CD8-positive, alpha-beta memory T cell (primary cell): Measurements from ENCODE around the gene GRIN2C. TPM values are rescaled to one million over a fixed set of nuclear protein-coding genes. Genes with fewer than 3 reads are reported as not detected.
A peak's percentile ranks its signal among the peaks of the same experiment; 100 is the strongest.

ENCODE experiments used
- CTCF ChIA-PET: fragments of 350-600 bp; sonication (Branson Sonifier 250); formaldehyde crosslinking; loops from one replicate; lab custom pipeline; 2021; ENCODE audit warnings: antibody characterized with exemption; lab: Charles Lee
- POLR2A ChIA-PET: fragments of 350-600 bp; sonication (Branson Sonifier 250); formaldehyde crosslinking; loops from one replicate; lab custom pipeline; 2021; ENCODE audit warnings: antibody characterized with exemption; lab: Charles Lee
- DNase-seq, 5 donors: peaks; one replicate each; pipeline versions ENCODE4 v3.0.0 to v3.0.0-alpha.2; 2020 to 2022; ENCODE audit warnings: mixed read lengths in 1 of 5
- H3K27ac ChIP-seq: one replicate; pipeline ENCODE4 v1.7.0; 2013; ENCODE audit warnings: low read depth, mild to moderate bottlenecking, low read length, moderate library complexity
- H3K27me3 ChIP-seq: 2 replicates; pipeline ENCODE4 v1.7.0; 2013; ENCODE audit warnings: low read length, mild to moderate bottlenecking; ENCODE audit not compliant: insufficient read depth, poor library complexity, severe bottlenecking
- H3K36me3 ChIP-seq: 2 replicates; pipeline ENCODE4 v1.7.0; 2013; ENCODE audit warnings: mild to moderate bottlenecking, low read length, moderate library complexity; ENCODE audit not compliant: insufficient read depth
- H3K4me1 ChIP-seq: 2 replicates; pipeline ENCODE4 v1.7.0; 2013; ENCODE audit warnings: mild to moderate bottlenecking, low read length, moderate library complexity; ENCODE audit not compliant: insufficient read depth
- H3K4me3 ChIP-seq: 2 replicates; pipeline ENCODE4 v1.7.0; 2013; ENCODE audit warnings: mild to moderate bottlenecking, low read length
- H3K9me3 ChIP-seq: 2 replicates; pipeline ENCODE4 v1.7.0; 2013; ENCODE audit warnings: mild to moderate bottlenecking, low read length
- H3K27ac Mint-ChIP-seq, 8 donors: one replicate each; pipeline ENCODE4 v1.8.0; 2020 to 2021; ENCODE audit warnings: mixed read lengths in 8 of 8, mild to moderate bottlenecking in 6 of 8, inconsistent platforms in 3 of 8, moderate library complexity in 3 of 8
- H3K27me3 Mint-ChIP-seq, 2 donors: one replicate each; pipeline ENCODE4 v1.8.0; 2020 to 2021; ENCODE audit warnings: mixed read lengths in 2 of 2, mild to moderate bottlenecking in 1 of 2, moderate library complexity in 1 of 2
- H3K36me3 Mint-ChIP-seq, 3 donors: one replicate each; pipeline ENCODE4 v1.8.0; 2020 to 2021; ENCODE audit warnings: mixed read lengths in 3 of 3, inconsistent platforms in 1 of 3, mild to moderate bottlenecking in 1 of 3
- H3K4me1 Mint-ChIP-seq, 3 donors: one replicate each; pipeline ENCODE4 v1.8.0; 2020 to 2021; ENCODE audit warnings: mixed read lengths in 3 of 3, inconsistent platforms in 1 of 3, mild to moderate bottlenecking in 1 of 3
- H3K4me3 Mint-ChIP-seq, 7 donors: one replicate each; pipeline ENCODE4 v1.8.0; 2020 to 2021; ENCODE audit warnings: mixed read lengths in 7 of 7, mild to moderate bottlenecking in 6 of 7, moderate library complexity in 4 of 7, inconsistent platforms in 2 of 7
- H3K9me3 Mint-ChIP-seq, 5 donors: one replicate each; pipeline ENCODE4 v1.8.0; 2020 to 2022; ENCODE audit warnings: mixed read lengths in 5 of 5, mild to moderate bottlenecking in 3 of 5, moderate library complexity in 2 of 5, inconsistent platforms in 1 of 5
- polyA plus RNA-seq: library from polyadenylated mRNA; unstranded; fragments of 300-500 nt; fragmentation: Illumina TruSeq; gene quantifications from one replicate; pipeline ENCODE4 v1.2.3, GENCODE V29; 2021
- total RNA-seq, 2 experiments: library from RNA; stranded (reverse); gene quantifications; one replicate each; pipeline ENCODE4 v1.2.3, GENCODE V29; 2021

GRIN2C gene
- total and polyA plus RNA-seq, 3 experiments from 2014 or later: not detected

GRCh38 chr17:74846621-74847020 is 13.1 kb downstream of the GRIN2C start:
- no peaks in the 10 kb centered on the region for H3K9me3 ChIP-seq
- no peak overlapping the region for H3K4me3 ChIP-seq
- H3K27ac ChIP-seq: no peak overlapping the region
- H3K4me3 Mint-ChIP-seq: no peak overlapping the region
- no peaks in the 10 kb centered on the region for H3K4me1 ChIP-seq
- H3K9me3 Mint-ChIP-seq: no peaks in the 10 kb centered on the region
- CTCF ChIA-PET: no interaction called here
- POLR2A ChIA-PET: no interaction called here
- peaks cover 8 to 15% of the 10 kb centered on the region in 2 donors for H3K27me3 Mint-ChIP-seq
- no peaks in the 10 kb centered on the region for H3K36me3 ChIP-seq
- peaks cover 0 to 12% (median 7%) of the 10 kb centered on the region in 3 donors for H3K4me1 Mint-ChIP-seq
- H3K27me3 ChIP-seq: peaks cover 3% of the 10 kb centered on the region
- no peak overlapping the region for H3K27ac Mint-ChIP-seq
- H3K36me3 Mint-ChIP-seq: no peaks in the 10 kb centered on the region
- no peak for DNase-seq

GRCh38 chr17:74843352-74843627 is 16.4 kb downstream of the GRIN2C start:
- H3K4me1 Mint-ChIP-seq: peaks cover 10 to 22% (median 15%) of the 10 kb centered on the region in 3 donors
- Histone ChIP-seq H3K27me3 (no peaks in the 10 kb centered on the region), H3K4me1 (no peaks in the 10 kb centered on the region), H3K36me3 (no peaks in the 10 kb centered on the region), H3K27ac (no peak overlapping the region), H3K9me3 (no peaks in the 10 kb centered on the region), H3K4me3 (no peak overlapping the region)
- no peak overlapping the region for H3K4me3 Mint-ChIP-seq
- ChIA-PET POLR2A (interaction anchor here (0.6 kb wide), 1 partner anchor 479 kb away, joined by 3 read pairs; no protein-coding TSS in a partner anchor), CTCF (interaction anchor here (1.0 to 1.4 kb wide), 2 partner anchors 12 to 23 kb away, joined by 4 read pairs; no protein-coding TSS in a partner anchor)
- H3K27me3 Mint-ChIP-seq: peaks cover 2 to 10% of the 10 kb centered on the region in 2 donors
- H3K9me3 Mint-ChIP-seq: peaks cover 0 to 1% (median 0%) of the 10 kb centered on the region in 5 donors
- peaks cover 0 to 5% (median 0%) of the 10 kb centered on the region in 3 donors for H3K36me3 Mint-ChIP-seq
- DNase-seq: no peak
- H3K27ac Mint-ChIP-seq: no peak overlapping the region

- H3K27ac ChIP-seq: no peak overlapping the region
- peaks cover 0 to 1% (median 0%) of the 10 kb centered on the region in 5 donors for H3K9me3 Mint-ChIP-seq
- no peaks in the 10 kb centered on the region for H3K36me3 ChIP-seq
- CTCF ChIA-PET: interaction anchor here (1.0 to 1.4 kb wide), 2 partner anchors 13 to 23 kb away, joined by 4 read pairs; no protein-coding TSS in a partner anchor
- no peaks in the 10 kb centered on the region for H3K9me3 ChIP-seq
- peaks cover 10 to 22% (median 15%) of the 10 kb centered on the region in 3 donors for H3K4me1 Mint-ChIP-seq
- H3K4me3 Mint-ChIP-seq: no peak overlapping the region
- H3K27ac Mint-ChIP-seq: no peak overlapping the region
- no peaks in the 10 kb centered on the region for H3K4me1 ChIP-seq
- H3K36me3 Mint-ChIP-seq: peaks cover 0 to 10% (median 0%) of the 10 kb centered on the region in 3 donors
- DNase-seq: no peak
- no peaks in the 10 kb centered on the region for H3K27me3 ChIP-seq
- H3K27me3 Mint-ChIP-seq: peaks cover 2 to 10% of the 10 kb centered on the region in 2 donors
- POLR2A ChIA-PET: interaction anchor here (0.6 kb wide), 1 partner anchor 480 kb away, joined by 3 read pairs; no protein-coding TSS in a partner anchor
- H3K4me3 ChIP-seq: no peak overlapping the region
These were observed 16.9 kb downstream of the GRIN2C start for GRCh38 chr17:74842599-74843351.

GRCh38 chr17:74842146-74842598 is 17.5 kb downstream of the GRIN2C start:
- Histone ChIP-seq H3K9me3 (no peaks in the 10 kb centered on the region), H3K4me1 (no peaks in the 10 kb centered on the region), H3K27ac (no peak overlapping the region), H3K27me3 (no peaks in the 10 kb centered on the region), H3K36me3 (no peaks in the 10 kb centered on the region), H3K4me3 (no peak overlapping the region)
- ChIA-PET CTCF (interaction anchor here (1.4 kb wide), 1 partner anchor 14 kb away, joined by 4 read pairs; no protein-coding TSS in a partner anchor), POLR2A (no interaction called here)
- Mint-ChIP-seq H3K27ac (peak overlapping the region in 2 of 8 donors; percentile 15 to 43), H3K4me1 (peaks cover 10 to 22% (median 15%) of the 10 kb centered on the region in 3 donors), H3K27me3 (peaks cover 2 to 10% of the 10 kb centered on the region in 2 donors), H3K36me3 (peaks cover 0 to 16% (median 0%) of the 10 kb centered on the region in 3 donors), H3K4me3 (peak overlapping the region in 2 of 7 donors; percentile 35 to 37), H3K9me3 (peaks cover 0 to 1% (median 0%) of the 10 kb centered on the region in 5 donors)
- DNase-seq: no peak

- Mint-ChIP-seq H3K4me3 (peak overlapping the region in 1 of 7 donors; percentile 35), H3K27ac (peak overlapping the region in 1 of 8 donors; percentile 13), H3K4me1 (peaks cover 10 to 22% (median 15%) of the 10 kb centered on the region in 3 donors), H3K36me3 (peaks cover 2 to 25% (median 2%) of the 10 kb centered on the region in 3 donors), H3K27me3 (peaks cover 2 to 10% of the 10 kb centered on the region in 2 donors), H3K9me3 (peaks cover 0 to 1% (median 0%) of the 10 kb centered on the region in 5 donors)
- Histone ChIP-seq H3K27ac (no peak overlapping the region), H3K27me3 (no peaks in the 10 kb centered on the region), H3K9me3 (no peaks in the 10 kb centered on the region), H3K4me1 (no peaks in the 10 kb centered on the region), H3K36me3 (no peaks in the 10 kb centered on the region), H3K4me3 (no peak overlapping the region)
- ChIA-PET POLR2A (no interaction called here), CTCF (no interaction called here)
- DNase-seq: no peak
These were observed 18.6 kb downstream of the GRIN2C start for GRCh38 chr17:74840989-74841666.

- Histone ChIP-seq H3K27ac (no peak overlapping the region), H3K4me3 (no peak overlapping the region), H3K4me1 (no peaks in the 10 kb centered on the region), H3K9me3 (no peaks in the 10 kb centered on the region), H3K36me3 (no peaks in the 10 kb centered on the region), H3K27me3 (no peaks in the 10 kb centered on the region)
- peaks cover 0 to 1% (median 0%) of the 10 kb centered on the region in 5 donors for H3K9me3 Mint-ChIP-seq
- ChIA-PET CTCF (no interaction called here), POLR2A (no interaction called here)
- peaks cover 2 to 34% (median 5%) of the 10 kb centered on the region in 3 donors for H3K36me3 Mint-ChIP-seq
- no peak overlapping the region for H3K4me3 Mint-ChIP-seq
- DNase-seq: no peak
- H3K27me3 Mint-ChIP-seq: peaks cover 2 to 10% of the 10 kb centered on the region in 2 donors
- peaks cover 10 to 22% (median 15%) of the 10 kb centered on the region in 3 donors for H3K4me1 Mint-ChIP-seq
- peak overlapping the region in 2 of 8 donors; percentile 48 to 63 for H3K27ac Mint-ChIP-seq
These were observed 19.5 kb downstream of the GRIN2C start for GRCh38 chr17:74839990-74840852.

GRCh38 chr17:74838274-74838673 is 21.4 kb downstream of the GRIN2C start:
- Histone ChIP-seq H3K4me3 (no peak overlapping the region), H3K4me1 (no peaks in the 10 kb centered on the region), H3K9me3 (no peaks in the 10 kb centered on the region), H3K36me3 (no peaks in the 10 kb centered on the region), H3K27ac (no peak overlapping the region), H3K27me3 (no peaks in the 10 kb centered on the region)
- Mint-ChIP-seq H3K4me1 (peaks cover 10 to 19% (median 11%) of the 10 kb centered on the region in 3 donors), H3K9me3 (peaks cover 0 to 1% (median 0%) of the 10 kb centered on the region in 5 donors), H3K36me3 (peaks cover 2 to 45% (median 5%) of the 10 kb centered on the region in 3 donors), H3K27me3 (peaks cover 0 to 10% of the 10 kb centered on the region in 2 donors), H3K27ac (no peak overlapping the region), H3K4me3 (no peak overlapping the region)
- no peak for DNase-seq
- ChIA-PET CTCF (interaction anchor here (1.4 to 1.7 kb wide), 2 partner anchors 10 to 48 kb away, joined by 3 to 6 read pairs; no protein-coding TSS in a partner anchor), POLR2A (no interaction called here)
